SK-N-SH (cell line): ENCODE data around the gene EEFSEC. TPM values are rescaled to one million over a fixed set of nuclear protein-coding genes. Genes with fewer than 3 reads are reported as not detected.

Experiments
- CTCF ChIA-PET: fragments of 300-600, 350-600 bp; formaldehyde crosslinking; extraction: SDS; loops from one replicate; lab custom pipeline; 2021; lab: Yijun Ruan, JAX
- POLR2A ChIA-PET: fragments of 350-600 bp; sonication (Branson Sonifier 250); formaldehyde crosslinking; extraction: SDS; loops from one replicate; lab custom pipeline; 2020; ENCODE audit warnings: antibody characterized with exemption, inconsistent platforms; lab: Yijun Ruan, JAX
- DNase-seq: peaks from one replicate; pipeline ENCODE4 v3.0.0; 2012
- H2AFZ ChIP-seq: fragments of 200-600 bp; sonication (generic); 2 replicates; pipeline ENCODE4 v1.8.1; 2016; ENCODE audit warnings: antibody characterized with exemption, mild to moderate bottlenecking, low read depth
- H3F3A ChIP-seq: fragments of 200-600 bp; sonication (generic); replicated peaks from 2 replicates; pipeline ENCODE3; 2016; ENCODE audit warnings: antibody characterized with exemption, mild to moderate bottlenecking; ENCODE audit not compliant: insufficient read depth
- H3K27ac ChIP-seq, 2 experiments: fragments of 200-500 bp in 1 of 2; fragments of 200-600 bp in 1 of 2; sonication (Bioruptor generic) in 1 of 2; sonication (generic), shearing (Covaris generic) in 1 of 2; 2 replicates each; pipeline versions ENCODE4 v1.5.1 to v1.6.1; 2014 to 2016; ENCODE audit warnings: low read depth in 2 of 2, inconsistent platforms in 1 of 2, low read length in 1 of 2, mild to moderate bottlenecking in 1 of 2, mixed read lengths in 1 of 2
- H3K27me3 ChIP-seq: fragments of 200-600 bp; sonication (generic), shearing (Covaris generic); 2 replicates; pipeline ENCODE4 v1.6.1; 2016; ENCODE audit warnings: mixed run types; ENCODE audit not compliant: insufficient read depth
- H3K36me3 ChIP-seq, 2 experiments: fragments of 200-500 bp in 1 of 2; fragments of 200-600 bp in 1 of 2; sonication (Bioruptor generic) in 1 of 2; sonication (generic) in 1 of 2; replicated peaks in 1 of 2; 2 replicates each; pipeline versions ENCODE3 to v1.5.1; 2014 to 2016; ENCODE audit warnings: low read length in 1 of 2, mild to moderate bottlenecking in 1 of 2; ENCODE audit not compliant: insufficient read depth in 2 of 2, control insufficient read depth in 1 of 2
- H3K4me1 ChIP-seq, 2 experiments: fragments of 200-500 bp in 1 of 2; fragments of 200-600 bp in 1 of 2; sonication (Bioruptor generic) in 1 of 2; sonication (generic), shearing (Covaris generic) in 1 of 2; 2 replicates each; pipeline versions ENCODE4 v1.5.1 to v1.6.1; 2014 to 2016; ENCODE audit warnings: low read depth in 1 of 2, low read length in 1 of 2, mixed run types in 1 of 2; ENCODE audit not compliant: insufficient read depth in 2 of 2, control insufficient read depth in 1 of 2
- H3K4me2 ChIP-seq: fragments of 200-600 bp; sonication (generic), shearing (Covaris generic); 2 replicates; pipeline ENCODE4 v1.6.1; 2017; ENCODE audit warnings: mixed run types
- H3K4me3 ChIP-seq, 2 experiments: fragments of 200-500 bp in 1 of 2; fragments of 200-600 bp in 1 of 2; sonication (Bioruptor generic) in 1 of 2; sonication (generic), shearing (Covaris generic) in 1 of 2; 2 replicates each; pipeline versions ENCODE4 v1.5.1 to v1.8.1; 2014 to 2016; ENCODE audit warnings: low read depth in 2 of 2, inconsistent platforms in 1 of 2, low read length in 1 of 2, mild to moderate bottlenecking in 1 of 2, mixed read lengths in 1 of 2, moderate library complexity in 1 of 2
- H3K79me2 ChIP-seq: fragments of 200-600 bp; sonication (generic); 2 replicates; pipeline ENCODE4 v1.8.1; 2017; ENCODE audit warnings: mild to moderate bottlenecking; ENCODE audit not compliant: insufficient read depth
- H3K9ac ChIP-seq: fragments of 200-600 bp; sonication (generic); 2 replicates; pipeline ENCODE4 v1.6.1; 2017; ENCODE audit warnings: mixed run types
- H3K9me2 ChIP-seq: fragments of 200-600 bp; sonication (generic); 2 replicates; pipeline ENCODE4 v1.6.1; 2017; ENCODE audit warnings: mixed run types
- H3K9me3 ChIP-seq: fragments of 200-600 bp; sonication (generic); 2 replicates; pipeline ENCODE4 v1.6.1; 2017; ENCODE audit warnings: mixed run types, mild to moderate bottlenecking, moderate library complexity
- H4K20me1 ChIP-seq: fragments of 200-600 bp; sonication (generic); 2 replicates; pipeline ENCODE4 v1.6.1; 2017; ENCODE audit warnings: mild to moderate bottlenecking, mixed run types; ENCODE audit not compliant: insufficient read depth
- CHD2 ChIP-seq: fragments of 150-350 bp; IDR thresholded peaks from 2 replicates; pipeline ENCODE4 v1.6.1; 2018; ENCODE audit warnings: low read length; ENCODE audit not compliant: partially characterized antibody
- EP300 ChIP-seq, 2 experiments: IDR thresholded peaks; 2 replicates each; pipeline versions ENCODE4 v1.4.0 to v1.6.1; 2012; ENCODE audit warnings: borderline replicate concordance in 1 of 2, low read depth in 1 of 2, low read length in 1 of 2
- FOXM1 ChIP-seq: IDR thresholded peaks from 2 replicates; pipeline ENCODE4 v1.4.0; 2012; ENCODE audit warnings: low read depth, mild to moderate bottlenecking
- NRF1 ChIP-seq: IDR thresholded peaks from 2 replicates; pipeline ENCODE4 v1.6.1; 2012; ENCODE audit warnings: low read depth, mild to moderate bottlenecking, low read length
- POLR2AphosphoS5 ChIP-seq: IDR thresholded peaks from 2 replicates; pipeline ENCODE4 v1.6.1; 2012; ENCODE audit warnings: low read depth, low read length
- RCOR1 ChIP-seq: fragments of 150-350 bp; IDR thresholded peaks from 2 replicates; pipeline ENCODE4 v1.6.1; 2017; ENCODE audit warnings: antibody characterized with exemption, low read length
- REST ChIP-seq: IDR thresholded peaks from 2 replicates; pipeline ENCODE4 v1.6.1; 2012; ENCODE audit warnings: mild to moderate bottlenecking, low read depth, low read length, moderate library complexity
- RFX5 ChIP-seq: IDR thresholded peaks from 2 replicates; pipeline ENCODE4 v1.6.1; 2012; ENCODE audit warnings: mild to moderate bottlenecking, improper control_type of control experiment, low read length
- RXRA ChIP-seq: IDR thresholded peaks from 2 replicates; pipeline ENCODE4 v1.4.0; 2012; ENCODE audit warnings: low read depth, mild to moderate bottlenecking, borderline replicate concordance
- TAF1 ChIP-seq: IDR thresholded peaks from 2 replicates; pipeline ENCODE4 v1.6.1; 2012; ENCODE audit warnings: low read depth, mild to moderate bottlenecking, low read length, moderate library complexity, borderline replicate concordance
- USF2 ChIP-seq: fragments of 150-350 bp; IDR thresholded peaks from 2 replicates; pipeline ENCODE4 v1.6.1; 2017; ENCODE audit warnings: antibody characterized with exemption, low read length, low read depth, borderline replicate concordance
- YY1 ChIP-seq: IDR thresholded peaks from 2 replicates; pipeline ENCODE4 v1.4.0; 2012; ENCODE audit warnings: low read depth, mild to moderate bottlenecking
- ZBTB33 ChIP-seq: IDR thresholded peaks from 2 replicates; pipeline ENCODE4 v1.4.0; 2012; ENCODE audit warnings: low read depth, borderline replicate concordance
- WGBS: methylation state at CpG from one replicate; pipeline ENCODE4 v1.1.6; 2017; ENCODE audit warnings: low lambda C conversion rate; 5-methylcytosine and 5-hydroxymethylcytosine counted together
- polyA plus RNA-seq, 3 experiments: library from polyadenylated mRNA; depleted of rRNA; stranded (reverse); fragments of >200 nt; gene quantifications; 2 replicates each; pipeline ENCODE4 v1.2.3, GENCODE V29; 2012
- TF ChIP-seq, protein P1 (sequence below): fragments of 150-350 bp; IDR thresholded peaks from 2 replicates; pipeline ENCODE4 v1.6.1; 2016; ENCODE audit warnings: mild to moderate bottlenecking, low read depth, low read length

EEFSEC gene
- polyA plus RNA-seq, 1 of the 3 experiments (the other 2 are of a cell fraction): 12.4 TPM

- POLR2A ChIA-PET: interaction anchor here (0.5 kb wide), 1 partner anchor 718 kb away, joined by 3 read pairs; no protein-coding TSS in a partner anchor
- CTCF ChIA-PET: interaction anchor here (0.8 to 3.9 kb wide), 12 partner anchors 25 to 409 kb away, joined by 3 to 13 read pairs (median 4); no protein-coding TSS in a partner anchor
- TF ChIP-seq TAF1: no peak
- TF ChIP-seq CHD2: no peak
- TF ChIP-seq RFX5: no peak
Observed at GRCh38 chr3:128174675-128175590, 21.7 kb downstream of the EEFSEC start.

GRCh38 chr3:128175768-128176167 is 22.5 kb downstream of the EEFSEC start:
- H3K4me1 ChIP-seq: peaks cover 0 to 79% of the 10 kb centered on the region in 2 experiments; a peak in 2 of 4 replicates
- ChIA-PET POLR2A (interaction anchor here (0.6 to 1.8 kb wide), 2 partner anchors 48 to 315 kb away, joined by 3 to 4 read pairs; no protein-coding TSS in a partner anchor), CTCF (interaction anchor here (0.8 to 3.9 kb wide), 10 partner anchors 77 to 322 kb away, joined by 3 to 13 read pairs (median 4); no protein-coding TSS in a partner anchor)

More at GRCh38 chr3:128174675-128175590, 21.7 kb downstream of the EEFSEC start:
- H3K9me3 ChIP-seq: no peaks in the 10 kb centered on the region
- H3K27ac ChIP-seq: peak overlapping the region in 1 of 2 experiments; percentile 94; a peak in 2 of 4 replicates
- WGBS: 89% methylated on average over 9 of the region's 9 CpGs
- H2AFZ ChIP-seq: no peak overlapping the region
- no peak overlapping the region for H3K9ac ChIP-seq
- no peaks in the 10 kb centered on the region for H3K27me3 ChIP-seq
- H3K4me2 ChIP-seq: no peak overlapping the region
- 0 out of 2 replicates have a peak, but pooled peaks cover under 1% of the 10 kb centered on the region for H4K20me1 ChIP-seq
- no peak overlapping the region for H3K4me3 ChIP-seq
- peaks cover 8% of the 10 kb centered on the region; the same call in 1 of the 2 replicates for H3K79me2 ChIP-seq
- no peaks in the 10 kb centered on the region for H3F3A ChIP-seq
- H3K9me2 ChIP-seq: no peaks in the 10 kb centered on the region
- no peaks in the 10 kb centered on the region for H3K36me3 ChIP-seq
- peaks cover 0 to 71% of the 10 kb centered on the region in 2 experiments; a peak in 2 of 4 replicates for H3K4me1 ChIP-seq
- no peak for DNase-seq

More at GRCh38 chr3:128175768-128176167, 22.5 kb downstream of the EEFSEC start:
- Histone ChIP-seq H3K4me2 (no peak overlapping the region), H2AFZ (no peak overlapping the region), H3K4me3 (no peak overlapping the region), H3K27me3 (no peaks in the 10 kb centered on the region), H3K79me2 (peaks cover 8% of the 10 kb centered on the region; the same call in 1 of the 2 replicates), H3K36me3 (no peaks in the 10 kb centered on the region), H3K9ac (no peak overlapping the region), H3K9me3 (no peaks in the 10 kb centered on the region), H3K27ac (peak overlapping the region in 1 of 2 experiments; percentile 94; a peak in 2 of 4 replicates), H3K9me2 (no peaks in the 10 kb centered on the region), H4K20me1 (no peaks in the 10 kb centered on the region), H3F3A (no peaks in the 10 kb centered on the region)
- TF ChIP-seq NRF1 (no peak), EP300 (IDR thresholded peaks at IDR 0.05; ENCODE audit: borderline replicate concordance in 1 of 2, low read depth in 1 of 2, low read length in 1 of 2) (no peak), FOXM1 (no peak), USF2 (no peak), ZBTB33 (no peak), YY1 (no peak), REST (no peak), POLR2AphosphoS5 (no peak), RCOR1 (no peak), RXRA (no peak)
- TF ChIP-seq, protein P1, sequence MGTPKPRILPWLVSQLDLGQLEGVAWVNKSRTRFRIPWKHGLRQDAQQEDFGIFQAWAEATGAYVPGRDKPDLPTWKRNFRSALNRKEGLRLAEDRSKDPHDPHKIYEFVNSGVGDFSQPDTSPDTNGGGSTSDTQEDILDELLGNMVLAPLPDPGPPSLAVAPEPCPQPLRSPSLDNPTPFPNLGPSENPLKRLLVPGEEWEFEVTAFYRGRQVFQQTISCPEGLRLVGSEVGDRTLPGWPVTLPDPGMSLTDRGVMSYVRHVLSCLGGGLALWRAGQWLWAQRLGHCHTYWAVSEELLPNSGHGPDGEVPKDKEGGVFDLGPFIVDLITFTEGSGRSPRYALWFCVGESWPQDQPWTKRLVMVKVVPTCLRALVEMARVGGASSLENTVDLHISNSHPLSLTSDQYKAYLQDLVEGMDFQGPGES: no peak
- WGBS: 87% methylated on average over 3 of the region's 5 CpGs
- DNase-seq: no peak
